ENCODE results near the gene GPRASP1.

DNA sequence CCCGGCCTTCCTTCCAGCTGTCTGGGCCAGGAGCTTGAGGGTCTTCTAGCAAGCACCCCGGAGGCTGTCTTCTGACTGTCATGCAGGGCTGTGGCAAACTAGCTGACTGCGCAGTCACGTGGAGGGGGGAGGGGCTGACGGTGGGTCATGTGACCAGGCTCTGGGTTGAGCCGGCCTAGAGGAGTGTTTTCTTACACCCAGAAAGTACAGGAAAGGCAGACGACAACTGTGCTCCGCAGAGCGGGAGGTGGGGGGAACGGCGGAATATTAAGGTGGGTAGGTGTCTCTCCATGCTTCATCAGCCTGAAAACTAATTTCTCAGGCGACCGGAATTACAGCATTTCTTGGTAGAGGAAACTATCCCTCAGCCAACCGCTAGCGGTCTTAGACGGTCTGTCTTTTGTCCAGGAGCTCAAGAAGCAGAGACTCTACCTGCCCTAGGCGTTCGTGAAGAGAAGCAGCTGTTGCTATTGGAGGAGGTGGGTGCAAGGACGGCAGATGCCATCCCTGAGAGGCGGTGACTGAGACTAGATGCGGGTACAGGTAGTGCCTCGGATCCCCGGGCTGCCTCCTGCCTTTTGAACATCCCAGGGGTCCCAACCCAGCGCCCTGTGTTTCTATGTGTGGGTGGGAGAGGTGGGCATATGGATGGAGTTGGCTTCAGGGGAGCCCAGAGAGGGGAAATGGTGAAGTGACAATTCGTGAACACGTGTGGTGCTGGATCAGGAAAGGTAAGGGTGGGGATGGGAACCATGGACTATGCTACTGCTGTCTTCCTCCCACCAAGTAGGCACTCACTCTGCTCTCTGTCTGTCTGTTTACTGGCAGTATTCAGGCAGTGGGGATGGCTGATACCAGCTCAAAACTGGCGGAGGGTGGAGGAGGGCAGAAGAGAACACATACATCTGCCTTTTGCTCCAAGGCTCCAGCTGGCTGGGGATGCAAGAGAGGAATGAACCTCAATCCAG is 8.8 kb downstream of the GPRASP1 start:
- TF ChIP-seq, protein P1, sequence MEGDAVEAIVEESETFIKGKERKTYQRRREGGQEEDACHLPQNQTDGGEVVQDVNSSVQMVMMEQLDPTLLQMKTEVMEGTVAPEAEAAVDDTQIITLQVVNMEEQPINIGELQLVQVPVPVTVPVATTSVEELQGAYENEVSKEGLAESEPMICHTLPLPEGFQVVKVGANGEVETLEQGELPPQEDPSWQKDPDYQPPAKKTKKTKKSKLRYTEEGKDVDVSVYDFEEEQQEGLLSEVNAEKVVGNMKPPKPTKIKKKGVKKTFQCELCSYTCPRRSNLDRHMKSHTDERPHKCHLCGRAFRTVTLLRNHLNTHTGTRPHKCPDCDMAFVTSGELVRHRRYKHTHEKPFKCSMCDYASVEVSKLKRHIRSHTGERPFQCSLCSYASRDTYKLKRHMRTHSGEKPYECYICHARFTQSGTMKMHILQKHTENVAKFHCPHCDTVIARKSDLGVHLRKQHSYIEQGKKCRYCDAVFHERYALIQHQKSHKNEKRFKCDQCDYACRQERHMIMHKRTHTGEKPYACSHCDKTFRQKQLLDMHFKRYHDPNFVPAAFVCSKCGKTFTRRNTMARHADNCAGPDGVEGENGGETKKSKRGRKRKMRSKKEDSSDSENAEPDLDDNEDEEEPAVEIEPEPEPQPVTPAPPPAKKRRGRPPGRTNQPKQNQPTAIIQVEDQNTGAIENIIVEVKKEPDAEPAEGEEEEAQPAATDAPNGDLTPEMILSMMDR (conservative IDR thresholded peaks at IDR 0.05 in 1 of 2, IDR thresholded peaks at IDR 0.05 in 1 of 2; ENCODE audit: low read depth in 1 of 2, low read length in 2 of 2): peak; percentile 19 to 27
- no peak for TF ChIP-seq EZH2 (IDR thresholded peaks at IDR 0.05; ENCODE audit: low read length, missing control alignments)

Data from fibroblast of lung (primary cell).